ENCODE data around the gene HAO1.

HAO1 gene

DNA sequence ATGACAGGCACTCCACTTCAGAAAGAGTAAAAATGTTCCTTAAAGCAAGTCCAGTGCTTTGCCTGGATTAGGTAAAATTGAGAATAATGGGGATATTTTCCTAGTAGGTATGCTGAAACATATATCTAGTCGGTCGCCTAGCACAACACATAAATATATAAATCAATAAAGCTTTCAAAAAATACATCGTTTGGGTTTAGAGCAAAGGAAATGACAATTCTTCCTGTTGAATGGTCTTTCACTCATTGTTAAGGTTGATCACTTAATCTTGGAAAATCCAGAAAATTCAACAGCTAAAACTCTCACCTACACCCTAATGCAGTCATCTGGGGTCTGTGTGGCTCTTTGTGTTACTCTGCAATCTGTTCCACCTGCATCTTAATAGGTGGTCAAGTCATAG is 13.9 kb downstream of the HAO1 start:
- no peak for DNase-seq

DNA sequence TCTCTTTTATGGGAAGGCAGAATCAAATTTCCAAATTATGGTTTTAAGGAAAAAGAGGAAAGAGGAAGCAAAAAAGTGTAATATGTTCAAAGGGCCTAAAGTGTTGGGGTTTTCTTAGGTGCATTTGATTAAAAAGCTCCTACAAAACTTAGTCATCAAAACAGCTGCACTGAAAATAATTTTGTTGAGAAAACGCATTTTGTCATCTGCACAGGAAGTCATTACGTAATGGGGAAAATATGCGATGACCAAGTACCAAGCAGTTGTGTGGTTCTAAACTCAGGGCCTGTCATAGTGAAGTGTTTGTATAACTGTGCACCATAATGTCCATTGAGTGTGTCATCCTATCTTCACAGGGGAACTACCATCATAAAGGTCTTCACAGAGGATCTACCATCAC is 15.6 kb downstream of the HAO1 start:
- no peak for DNase-seq

DNA sequence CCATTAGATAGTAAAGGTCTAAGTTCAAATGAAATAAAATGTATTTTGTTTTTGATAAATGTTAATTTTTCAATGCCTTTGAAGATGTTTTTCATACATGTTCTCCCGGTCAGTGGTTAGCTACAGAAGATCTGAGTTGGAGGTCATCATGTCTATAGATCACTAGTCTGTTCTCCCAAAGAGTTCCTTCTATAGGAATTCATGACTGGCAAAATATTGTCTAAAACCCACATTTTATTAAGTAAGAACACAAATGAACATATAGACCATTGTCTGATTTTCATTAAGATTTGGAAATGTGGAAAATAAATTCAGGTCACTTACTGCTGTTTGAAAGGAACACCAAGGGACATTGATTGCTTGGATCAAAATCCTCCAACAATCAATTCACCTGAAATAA is 23.6 kb downstream of the HAO1 start:
- DNase-seq = no peak

DNA sequence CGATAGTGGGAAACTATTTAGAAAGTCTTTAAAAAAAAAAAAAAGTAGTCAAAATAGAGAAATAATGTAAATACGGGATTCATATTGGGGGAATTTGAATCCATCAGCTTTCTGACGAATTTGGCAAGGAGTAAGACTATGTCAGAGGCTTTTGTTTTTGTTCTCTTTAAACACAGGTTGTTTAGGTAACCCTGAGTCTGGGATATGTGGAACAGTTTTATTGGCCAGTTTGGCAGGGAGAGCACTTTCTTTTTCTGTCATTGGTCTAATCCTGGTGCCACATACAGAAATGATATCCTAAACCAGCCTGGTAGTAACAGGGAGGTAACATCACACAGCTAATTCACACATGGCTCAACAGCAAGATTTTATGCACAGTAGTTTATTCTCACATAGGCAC is 27.7 kb downstream of the HAO1 start:
- DNase-seq = no peak

DNA sequence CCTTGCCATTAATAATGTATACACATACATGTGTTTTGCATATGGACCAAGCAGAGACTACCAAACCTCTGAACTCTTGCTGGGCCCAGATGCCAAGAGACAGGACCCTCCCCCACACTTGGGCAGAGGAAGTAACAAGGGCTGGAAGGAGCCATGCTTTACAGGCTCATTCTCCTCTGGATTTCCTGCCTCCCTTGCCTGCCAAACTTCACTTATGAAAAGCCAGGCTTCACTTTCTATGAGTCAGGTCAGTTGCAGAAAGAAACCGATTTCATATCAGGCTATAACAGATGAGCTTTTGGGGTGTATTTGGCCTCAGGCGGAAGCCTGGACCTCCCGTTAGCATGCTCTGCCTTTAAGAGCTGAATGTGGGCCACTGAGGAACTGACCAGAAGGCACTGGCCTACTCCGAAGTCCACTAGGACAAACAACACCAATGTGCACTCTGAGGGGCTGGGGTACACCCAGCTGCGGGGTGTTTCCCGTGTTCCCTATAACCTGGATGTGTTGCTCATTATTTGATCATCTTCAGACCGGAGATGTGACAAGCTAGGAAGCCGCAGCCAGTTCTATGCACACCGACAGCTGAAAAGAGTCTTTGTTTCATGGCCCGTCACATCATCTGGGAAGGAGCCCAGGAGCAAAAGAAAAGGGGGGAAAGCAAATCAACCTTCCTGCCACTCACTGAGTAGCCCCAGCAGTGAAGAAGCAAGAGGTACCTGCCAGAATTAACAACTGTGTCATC is 28.5 kb downstream of the HAO1 start:
- no peak for DNase-seq

DNA sequence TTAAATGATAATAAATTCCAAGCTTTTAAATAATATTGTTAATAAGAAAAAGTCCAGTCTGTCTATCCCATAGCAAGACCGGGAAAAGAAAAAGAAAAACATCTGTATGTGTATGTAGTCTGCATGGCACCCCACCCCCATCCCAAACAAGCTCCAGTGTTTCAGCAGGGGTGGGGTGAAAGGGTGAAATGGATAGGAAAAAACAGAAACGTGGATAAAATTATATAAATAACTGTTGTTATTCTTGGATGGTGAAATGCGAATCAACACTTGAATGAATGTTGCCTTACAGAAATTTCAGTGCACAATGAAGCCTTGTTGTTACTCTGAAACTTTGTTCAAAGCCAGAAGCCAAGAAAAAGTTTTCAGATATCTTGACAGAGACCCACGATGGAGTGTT is 31.4 kb downstream of the HAO1 start:
- no peak for DNase-seq

DNA sequence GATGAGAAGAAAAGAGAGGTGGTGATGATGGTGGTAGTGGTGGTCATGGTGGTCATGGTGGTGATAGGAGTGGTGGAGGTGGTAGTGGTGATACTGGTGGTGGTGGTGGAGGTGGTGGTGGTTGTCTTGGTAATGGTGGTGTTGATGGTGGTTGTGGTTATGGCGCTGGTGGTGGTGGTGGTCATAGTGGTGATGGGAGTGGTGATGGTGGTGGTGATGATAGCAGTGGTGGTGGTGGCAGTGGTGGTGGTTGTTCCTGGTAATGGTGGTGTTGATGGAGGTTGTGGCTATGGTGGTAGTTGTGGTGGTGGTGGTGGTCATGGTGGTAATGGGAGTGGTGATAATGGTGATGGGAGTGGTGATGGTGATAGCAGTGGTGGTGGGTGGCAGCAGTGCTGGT is 36.8 kb downstream of the HAO1 start:
- DNase-seq = no peak

- no peak for DNase-seq
Observed at GRCh38 chr20:7902879-7903278, 37.4 kb downstream of the HAO1 start.

- no peak for DNase-seq
Observed at GRCh38 chr20:7897781-7898364, 42.4 kb downstream of the HAO1 start.

DNA sequence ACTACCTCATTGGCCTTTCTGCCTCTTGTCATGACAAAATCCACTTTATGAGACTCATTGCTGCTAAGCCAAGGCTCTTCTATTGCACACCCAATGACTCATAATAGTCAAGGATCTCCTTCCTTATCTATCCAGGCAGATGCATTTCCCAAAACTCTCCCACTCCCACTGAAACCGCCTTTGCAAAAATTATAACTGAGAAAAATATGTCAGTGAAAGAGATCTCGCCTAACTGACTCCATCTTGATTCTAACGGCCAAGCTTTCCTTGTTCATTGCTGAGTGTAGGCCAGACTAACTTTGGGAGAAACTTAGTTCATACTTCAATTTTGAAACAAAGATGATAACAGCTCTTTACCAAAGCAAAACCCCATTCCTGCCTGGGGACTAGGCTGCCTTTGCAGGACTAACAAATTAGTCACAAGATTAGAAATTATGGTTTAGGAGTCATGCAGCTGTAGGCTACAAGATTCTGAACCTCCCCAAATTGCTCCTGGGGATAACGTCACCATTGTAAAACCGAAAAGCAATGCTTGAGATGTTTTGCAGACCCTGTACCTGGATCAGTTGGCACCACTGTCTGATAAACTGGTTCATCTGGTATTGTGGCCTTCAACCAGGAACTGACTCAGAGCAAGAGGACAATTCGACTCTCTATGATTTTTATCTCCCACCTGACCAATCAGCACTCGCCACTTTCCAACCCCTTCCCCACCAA is 47.1 kb downstream of the HAO1 start:
- no peak for DNase-seq

DNA sequence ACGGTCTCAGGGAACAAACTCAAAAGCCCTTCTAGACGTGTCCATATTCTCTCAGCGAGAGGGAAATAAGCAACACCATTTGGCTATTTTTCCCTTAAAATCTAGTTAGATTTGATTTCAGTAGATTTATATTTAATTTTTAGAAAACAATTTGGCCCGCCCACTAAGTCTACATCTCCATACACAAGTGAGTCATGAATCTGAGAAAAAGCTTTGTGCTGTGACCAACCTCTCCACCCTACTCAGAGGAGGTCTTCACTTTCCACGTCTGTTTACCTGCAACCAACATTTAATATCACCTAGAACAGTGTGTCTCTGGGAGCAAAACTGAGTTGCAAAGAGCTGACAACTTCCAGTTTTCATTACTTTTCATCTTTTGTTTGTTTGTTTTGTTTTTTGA is 48.6 kb downstream of the HAO1 start:
- no peak for DNase-seq

GRCh38 chr20:7889736-7890135 is 50.5 kb downstream of the HAO1 start:
- DNase-seq = no peak

GRCh38 chr20:7883741-7884140 is 56.5 kb downstream of the HAO1 start:
- DNase-seq = no peak

- no peak for DNase-seq
Observed at GRCh38 chr20:7883309-7883708, 56.9 kb downstream of the HAO1 start.

GRCh38 chr20:7882076-7882475 is 58.2 kb downstream of the HAO1 start:
- no peak for DNase-seq

GRCh38 chr20:7881551-7881950 is 58.7 kb downstream of the HAO1 start:
- DNase-seq = no peak

DNA sequence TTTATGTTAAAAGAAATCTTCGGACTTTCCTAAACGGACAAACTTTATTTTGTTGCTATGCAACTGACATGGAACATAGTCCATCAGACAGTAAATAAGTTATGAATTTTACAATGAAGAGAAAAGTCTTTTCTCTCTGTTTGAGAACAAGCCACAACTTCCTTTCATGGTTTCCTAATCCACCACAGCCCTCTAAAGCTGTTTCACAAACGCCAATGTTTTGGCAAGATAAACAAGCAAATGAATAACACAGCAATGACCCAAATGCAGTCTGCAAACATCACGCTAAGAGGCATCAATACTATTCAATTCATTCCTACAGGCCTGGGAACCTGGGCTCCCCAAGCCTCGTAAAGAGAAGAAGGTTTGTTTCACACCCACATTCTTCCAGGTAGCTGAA is 60.4 kb downstream of the HAO1 start:
- no peak for DNase-seq

DNA sequence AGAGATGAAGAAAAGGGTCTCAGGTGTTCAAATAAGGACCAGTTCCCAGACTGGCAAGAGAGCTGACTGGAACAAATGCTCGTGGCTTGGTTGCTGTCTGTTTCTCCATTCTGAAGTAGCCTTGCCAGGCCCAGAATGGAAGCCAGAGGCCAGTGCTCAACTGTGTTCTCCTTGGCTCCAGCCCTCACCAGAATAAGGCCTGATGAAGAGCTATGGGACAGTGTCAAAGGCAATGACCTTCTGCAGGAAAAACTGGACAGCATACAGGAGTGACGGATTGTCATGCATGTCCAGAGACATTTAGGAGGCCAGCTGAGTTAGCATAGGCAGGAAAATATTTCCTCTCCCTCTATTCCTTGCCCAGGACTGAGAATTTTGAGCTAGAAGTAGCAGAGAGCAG is 72.2 kb downstream of the HAO1 start:
- DNase-seq = no peak

- no peak for DNase-seq
Observed at GRCh38 chr20:7866285-7866684, 74.0 kb downstream of the HAO1 start.

- DNase-seq = no peak
Observed at GRCh38 chr20:7859356-7859802, 80.9 kb downstream of the HAO1 start.

DNA sequence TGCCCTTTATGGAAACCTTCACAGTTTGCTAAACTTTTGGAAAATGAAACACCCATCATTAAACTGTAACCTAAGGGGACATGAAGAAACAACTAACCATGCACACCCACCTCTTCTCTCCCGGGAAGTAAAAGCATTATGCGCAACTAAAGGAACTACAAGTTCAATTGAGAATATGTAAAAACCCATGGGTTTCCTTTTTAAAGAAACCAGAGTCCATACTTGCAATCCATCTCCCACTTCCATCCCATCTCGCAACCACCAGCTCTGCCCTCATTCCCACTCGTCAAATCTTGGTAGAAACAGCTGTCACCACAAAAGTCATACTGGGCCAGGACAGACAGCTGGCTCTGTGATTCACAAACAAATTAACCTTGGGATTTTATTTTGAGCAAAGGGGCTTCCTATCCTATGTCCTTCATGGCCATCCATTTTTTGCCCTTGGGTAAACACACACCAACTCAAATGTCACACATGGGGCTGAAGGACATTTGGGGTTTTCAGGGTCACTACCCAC is 81.5 kb downstream of the HAO1 start:
- no peak for DNase-seq

GRCh38 chr20:7856756-7857155 is 83.5 kb downstream of the HAO1 start:
- DNase-seq = no peak

DNA sequence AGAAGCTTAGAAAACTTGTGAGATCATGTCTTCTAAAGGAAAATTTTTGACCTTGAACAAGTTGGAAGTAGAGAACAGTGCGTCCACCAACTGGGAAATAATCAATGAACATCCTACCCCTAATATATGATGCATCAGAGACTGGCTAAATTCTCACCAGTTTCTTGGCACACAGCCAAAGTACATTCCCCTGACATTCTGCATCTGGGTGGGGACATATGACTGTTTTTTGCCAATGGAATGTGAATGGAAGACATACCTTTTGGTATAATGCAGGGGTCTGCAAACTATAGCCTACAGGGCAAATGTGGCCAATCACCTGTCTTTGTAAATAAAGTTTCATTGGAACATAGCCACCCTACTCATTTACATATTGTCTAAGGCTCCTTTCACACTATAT is 84.7 kb downstream of the HAO1 start:
- no peak for DNase-seq

- DNase-seq = no peak
Observed at GRCh38 chr20:7853493-7853892, 86.8 kb downstream of the HAO1 start.

All from KG1 (cell line).